ENCODE data around the gene CTNS. TPM values are rescaled to one million over a fixed set of nuclear protein-coding genes. Genes with fewer than 3 reads are reported as not detected.

Gene CTNS
- polyA plus RNA-seq, 4 donors, result 11.0 to 23.2 (median 20.3) TPM

DNA sequence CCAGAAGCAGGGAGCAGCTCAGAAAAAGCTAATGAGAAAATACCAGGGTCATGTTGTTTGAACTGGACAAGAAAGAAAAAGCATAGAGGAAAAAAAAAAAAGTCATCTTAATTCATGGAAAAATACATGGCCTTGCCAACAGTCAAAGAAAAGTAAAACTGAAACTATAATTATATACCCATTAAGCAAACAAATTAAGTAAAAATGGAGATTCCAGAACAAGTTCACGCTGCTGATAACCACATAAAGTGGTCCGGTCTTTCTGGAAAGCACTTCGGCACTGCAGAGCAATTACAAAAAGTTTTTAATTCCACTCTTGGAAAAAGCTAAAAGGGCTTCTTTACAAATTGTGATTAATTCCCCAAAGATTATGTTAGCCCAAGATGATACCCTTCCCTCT is 71.8 kb downstream of the CTNS start:
- no peak for DNase-seq (ENCODE audit: low read depth in 4 of 4, low spot score in 3 of 4)

DNA sequence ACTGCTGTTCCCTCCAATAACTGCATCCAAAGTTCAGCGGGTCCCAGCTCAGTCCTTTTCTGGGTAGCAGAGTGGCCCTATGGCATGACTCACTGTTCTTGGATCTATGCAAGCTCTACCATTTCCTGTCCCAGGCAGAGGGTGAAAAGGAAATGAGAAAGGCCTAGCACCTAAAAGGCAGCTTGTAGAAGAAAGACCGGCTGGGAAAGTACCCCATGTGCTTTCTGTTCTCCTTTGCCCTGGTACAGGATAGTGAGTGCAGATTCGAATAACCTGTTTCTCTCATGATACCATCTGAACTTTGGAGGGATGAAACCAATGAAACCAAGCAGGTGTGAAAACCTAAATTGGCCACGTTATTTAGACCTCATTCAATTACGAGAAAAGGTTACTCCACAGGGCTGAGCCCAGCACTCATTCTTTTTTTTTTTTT is 74.4 kb downstream of the CTNS start:
- DNase-seq (ENCODE audit: low read depth in 4 of 4, low spot score in 3 of 4), result no peak

Other genes with a start within 250 kb of the CTNS start
- not detected for gene OR1E1, start 238.3 kb upstream of the CTNS start, polyA plus RNA-seq (ENCODE audit: insufficient read length in 4 of 4)
- under 1 TPM in 2 of 4 donors, not detected in 2; 0.15 to 0.17 TPM for gene OR3A3, start 225.4 kb upstream of the CTNS start, polyA plus RNA-seq (ENCODE audit: insufficient read length in 4 of 4)
- gene OR1E2, start 202.9 kb upstream of the CTNS start, polyA plus RNA-seq (ENCODE audit: insufficient read length in 4 of 4), result not detected
- under 1 TPM; 0.39 to 0.82 (median 0.51) TPM for gene SPATA22, start 164.9 kb upstream of the CTNS start, polyA plus RNA-seq (ENCODE audit: insufficient read length in 4 of 4)
- 10 to 100 TPM; 10.5 to 30.2 (median 27.7) TPM for gene ASPA, start 160.8 kb upstream of the CTNS start, polyA plus RNA-seq (ENCODE audit: insufficient read length in 4 of 4)
- gene TRPV3, start 78.9 kb upstream of the CTNS start, polyA plus RNA-seq (ENCODE audit: insufficient read length in 4 of 4), result 1 to 10 TPM in 3 of 4 donors, under 1 TPM in 1; 0.96 to 2.3 (median 1.5) TPM
- gene TRPV1, start 27.3 kb upstream of the CTNS start, polyA plus RNA-seq (ENCODE audit: insufficient read length in 4 of 4), result 10 to 100 TPM in 1 of 4 donors, 1 to 10 TPM in 3; 5.8 to 13.0 (median 7.0) TPM
- 10 to 100 TPM in 3 of 4 donors, 1 to 10 TPM in 1; 9.6 to 17.3 (median 14.7) TPM for gene SHPK, start 510 bp upstream of the CTNS start, polyA plus RNA-seq (ENCODE audit: insufficient read length in 4 of 4)
- 100 to 1,000 TPM in 2 of 4 donors, 10 to 100 TPM in 2; 93.9 to 109 (median 100) TPM for gene TAX1BP3, start 31.8 kb downstream of the CTNS start, polyA plus RNA-seq (ENCODE audit: insufficient read length in 4 of 4)
- gene EMC6, start 32.1 kb downstream of the CTNS start, polyA plus RNA-seq (ENCODE audit: insufficient read length in 4 of 4), result 10 to 100 TPM; 16.9 to 36.5 (median 25.9) TPM
- gene P2RX5, start 59.4 kb downstream of the CTNS start, polyA plus RNA-seq (ENCODE audit: insufficient read length in 4 of 4), result 1 to 10 TPM in 3 of 4 donors, under 1 TPM in 1; 0.63 to 2.0 (median 1.4) TPM
- 1 to 10 TPM; 2.6 to 3.4 (median 3.3) TPM for gene HASPIN, start 87.1 kb downstream of the CTNS start, polyA plus RNA-seq (ENCODE audit: insufficient read length in 4 of 4)
- 10 to 100 TPM; 33.6 to 42.1 (median 38.4) TPM for gene ITGAE, start 164.4 kb downstream of the CTNS start, polyA plus RNA-seq (ENCODE audit: insufficient read length in 4 of 4)
- 100 to 1,000 TPM in 1 of 4 donors, 10 to 100 TPM in 3; 64.4 to 117 (median 82.1) TPM for gene NCBP3, start 209.5 kb downstream of the CTNS start, polyA plus RNA-seq (ENCODE audit: insufficient read length in 4 of 4)

Data from left renal pelvis (tissue), 4 donors.